Heart left ventricle (tissue), 13 donors: ENCODE data around the gene FARSA.

Experiments used
- POLR2A ChIP-seq, 2 donors: fragments of 450-650 bp; IDR thresholded peaks; one replicate each; pipeline ENCODE4 v1.6.1; 2017; ENCODE audit warnings: antibody characterized with exemption in 2 of 2, mild to moderate bottlenecking in 2 of 2, moderate library complexity in 2 of 2
- TF ChIP-seq, protein P1 (sequence below), 12 donors: fragments of 200-600 bp; sonication (generic) in 4 of 12; IDR thresholded peaks; one replicate each; pipeline versions ENCODE4 v1.5.0 to v1.8.0; 2018 to 2022; ENCODE audit warnings: antibody characterized with exemption in 12 of 12, mild to moderate bottlenecking in 5 of 12
- donor health status: ischemic (EF 13 %, LVEDD 7.1; RV severe dilation, severe dysfunction).
- donor health status: DM: no; HTN: yes; CAD: no.
- donor health status: DM: no; HTN: no; CAD: no.
- donor health status: ischemic (EF 25% LVEDD 6.9; RV normal size, moderate dysfunction).
- donor health status: ischemic (EF 25% LVEDD 5.7; RV mildly dilated, moderate dysfunction).
- donor health status: ischemic (EF 35%, LVEDD 5.7; RV mildly dilated, moderate dysfunction).
- donor health status: nonischemic (EF 11% LVEDD 7.7; RV severe dilation, severe dysfunction).
- donor health status: DM: yes; HTN: yes; CAD: no.
- donor health status: PGD.
- donor health status: ischemic (EF 29% LVEDD 5.4; RV normal size, mild dysfunction).
- donor health status: nonischemic (EF 23%, LVEDD 6.1; RV moderate dilation, normal function).

DNA sequence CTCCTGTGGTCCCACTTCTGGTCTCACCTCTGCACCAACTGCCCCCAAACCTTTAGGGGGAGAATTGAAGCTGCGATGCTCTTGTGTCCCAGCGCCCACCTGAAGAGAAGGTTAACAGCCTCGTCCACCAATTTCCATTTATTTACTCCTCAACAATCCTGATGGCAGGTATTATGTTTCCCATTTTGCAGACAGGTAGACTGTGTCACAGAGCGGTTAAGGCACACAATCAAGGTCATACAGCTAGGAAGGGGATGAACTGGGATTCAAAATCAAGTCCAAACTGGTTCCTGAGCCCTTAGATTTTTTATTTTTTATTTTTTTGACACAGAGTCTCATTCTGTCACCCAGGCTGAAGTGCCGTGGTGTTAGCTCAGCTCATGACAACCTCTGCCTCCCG, 58.4 kb downstream of the FARSA start:
- TF ChIP-seq, protein P1, sequence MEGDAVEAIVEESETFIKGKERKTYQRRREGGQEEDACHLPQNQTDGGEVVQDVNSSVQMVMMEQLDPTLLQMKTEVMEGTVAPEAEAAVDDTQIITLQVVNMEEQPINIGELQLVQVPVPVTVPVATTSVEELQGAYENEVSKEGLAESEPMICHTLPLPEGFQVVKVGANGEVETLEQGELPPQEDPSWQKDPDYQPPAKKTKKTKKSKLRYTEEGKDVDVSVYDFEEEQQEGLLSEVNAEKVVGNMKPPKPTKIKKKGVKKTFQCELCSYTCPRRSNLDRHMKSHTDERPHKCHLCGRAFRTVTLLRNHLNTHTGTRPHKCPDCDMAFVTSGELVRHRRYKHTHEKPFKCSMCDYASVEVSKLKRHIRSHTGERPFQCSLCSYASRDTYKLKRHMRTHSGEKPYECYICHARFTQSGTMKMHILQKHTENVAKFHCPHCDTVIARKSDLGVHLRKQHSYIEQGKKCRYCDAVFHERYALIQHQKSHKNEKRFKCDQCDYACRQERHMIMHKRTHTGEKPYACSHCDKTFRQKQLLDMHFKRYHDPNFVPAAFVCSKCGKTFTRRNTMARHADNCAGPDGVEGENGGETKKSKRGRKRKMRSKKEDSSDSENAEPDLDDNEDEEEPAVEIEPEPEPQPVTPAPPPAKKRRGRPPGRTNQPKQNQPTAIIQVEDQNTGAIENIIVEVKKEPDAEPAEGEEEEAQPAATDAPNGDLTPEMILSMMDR (IDR thresholded peaks at IDR 0.05): no peak
- TF ChIP-seq POLR2A (IDR thresholded peaks at IDR 0.05): no peak
